OCI-LY7 (cell line): ENCODE data around the gene TFCP2L1. TPM values are rescaled to one million over a fixed set of nuclear protein-coding genes. Genes with fewer than 3 reads are reported as not detected.

Experiments
- BruUV-seq: library from RNA; stranded (reverse); fragments of 400-500 nt; replicated peaks from 2 replicates; lab custom pipeline; 2021; lab: Mats Ljungman, UMichigan
- CTCF ChIA-PET: fragments of 300-600 bp; sonication (Branson Sonifier 250); formaldehyde crosslinking; loops from one replicate; lab custom pipeline; 2022; ENCODE audit warnings: antibody characterized with exemption; ENCODE audit not compliant: unreplicated experiment; lab: Charles Lee
- POLR2A ChIA-PET: fragments of 300-600 bp; sonication (Branson Sonifier 250); formaldehyde crosslinking; loops from one replicate; lab custom pipeline; 2022; ENCODE audit warnings: antibody characterized with exemption; lab: Charles Lee
- DNase-seq: peaks from one replicate; pipeline ENCODE4 v3.0.0-alpha.2; 2015; ENCODE audit warnings: low spot score
- H2AFZ ChIP-seq: fragments of 200-600 bp; sonication (generic), shearing (Covaris generic); 2 replicates; pipeline ENCODE4 v1.6.1; 2014; ENCODE audit warnings: mild to moderate bottlenecking, antibody characterized with exemption, low read length, moderate library complexity
- H3K27ac ChIP-seq: fragments of 200-600 bp; sonication (generic); 2 replicates; pipeline ENCODE4 v1.5.1; 2014; ENCODE audit warnings: mixed run types, low read depth, mild to moderate bottlenecking, moderate library complexity, low read length, inconsistent platforms; ENCODE audit not compliant: poor library complexity, severe bottlenecking
- H3K36me3 ChIP-seq: fragments of 200-600 bp; sonication (generic); 2 replicates; pipeline ENCODE4 v1.6.1; 2014; ENCODE audit warnings: mild to moderate bottlenecking, antibody characterized with exemption, low read length, moderate library complexity, mixed read lengths; ENCODE audit not compliant: insufficient read depth
- H3K4me1 ChIP-seq: fragments of 200-600 bp; sonication (generic); 2 replicates; pipeline ENCODE4 v1.5.1; 2014; ENCODE audit warnings: mild to moderate bottlenecking, low read length; ENCODE audit not compliant: insufficient read depth, poor library complexity, severe bottlenecking
- H3K4me2 ChIP-seq: fragments of 200-600 bp; sonication (generic); 2 replicates; pipeline ENCODE4 v1.6.1; 2014; ENCODE audit warnings: mild to moderate bottlenecking, low read length
- H3K4me3 ChIP-seq: fragments of 200-600 bp; sonication (generic); 2 replicates; pipeline ENCODE4 v1.5.1; 2014; ENCODE audit warnings: mild to moderate bottlenecking, low read depth, low read length; ENCODE audit not compliant: poor library complexity, severe bottlenecking
- H3K79me2 ChIP-seq: fragments of 200-600 bp; sonication (generic); 2 replicates; pipeline ENCODE4 v1.6.1; 2016; ENCODE audit warnings: low read depth, mild to moderate bottlenecking, low read length, moderate library complexity, mixed read lengths; ENCODE audit not compliant: insufficient read depth
- H3K9me2 ChIP-seq: fragments of 200-600 bp; sonication (generic); 2 replicates; pipeline ENCODE4 v1.6.1; 2016; ENCODE audit warnings: mild to moderate bottlenecking, low read length, mixed read lengths; ENCODE audit not compliant: insufficient read depth
- H3K9me3 ChIP-seq: fragments of 200-600 bp; sonication (generic); 2 replicates; pipeline ENCODE4 v1.6.1; 2014; ENCODE audit warnings: mild to moderate bottlenecking, mixed run types, low read length, mixed read lengths
- H4K20me1 ChIP-seq: fragments of 200-600 bp; sonication (generic); 2 replicates; pipeline ENCODE4 v1.6.1; 2014; ENCODE audit warnings: mild to moderate bottlenecking, antibody characterized with exemption, low read length, moderate library complexity, mixed read lengths; ENCODE audit not compliant: insufficient read depth
- EZH2phosphoT487 ChIP-seq: fragments of 200-600 bp; sonication (generic); IDR thresholded peaks from 2 replicates; pipeline ENCODE4 v1.6.1; 2018; ENCODE audit warnings: low read depth, borderline replicate concordance, mild to moderate bottlenecking, mixed run types, antibody characterized with exemption, low read length, moderate library complexity, mixed read lengths
- intact Hi-C: fragments of 100-400 bp; cut with micrococcal nuclease; formaldehyde crosslinking; loops from one replicate; pipeline ENCODE4 v1.10.0; 2022; ENCODE audit not compliant: unreplicated experiment
- total RNA-seq, 2 experiments: library from RNA; depleted of rRNA in 1 of 2; stranded (reverse); fragments of >200 nt in 1 of 2; shearing (Covaris generic) in 1 of 2; gene quantifications; 2 replicates each; pipeline ENCODE4 v1.2.3, GENCODE V29; 2014 to 2022
- TF ChIP-seq, protein P1 (sequence below): fragments of 200-600 bp; sonication (generic); conservative IDR thresholded peaks from 2 replicates; pipeline ENCODE4 v1.5.1; 2014; ENCODE audit warnings: mild to moderate bottlenecking, antibody characterized with exemption, low read length, moderate library complexity, mixed read lengths

The TFCP2L1 gene
- total RNA-seq, 2 experiments from 2014 or later = 0.06 to 1.4 TPM

DNA sequence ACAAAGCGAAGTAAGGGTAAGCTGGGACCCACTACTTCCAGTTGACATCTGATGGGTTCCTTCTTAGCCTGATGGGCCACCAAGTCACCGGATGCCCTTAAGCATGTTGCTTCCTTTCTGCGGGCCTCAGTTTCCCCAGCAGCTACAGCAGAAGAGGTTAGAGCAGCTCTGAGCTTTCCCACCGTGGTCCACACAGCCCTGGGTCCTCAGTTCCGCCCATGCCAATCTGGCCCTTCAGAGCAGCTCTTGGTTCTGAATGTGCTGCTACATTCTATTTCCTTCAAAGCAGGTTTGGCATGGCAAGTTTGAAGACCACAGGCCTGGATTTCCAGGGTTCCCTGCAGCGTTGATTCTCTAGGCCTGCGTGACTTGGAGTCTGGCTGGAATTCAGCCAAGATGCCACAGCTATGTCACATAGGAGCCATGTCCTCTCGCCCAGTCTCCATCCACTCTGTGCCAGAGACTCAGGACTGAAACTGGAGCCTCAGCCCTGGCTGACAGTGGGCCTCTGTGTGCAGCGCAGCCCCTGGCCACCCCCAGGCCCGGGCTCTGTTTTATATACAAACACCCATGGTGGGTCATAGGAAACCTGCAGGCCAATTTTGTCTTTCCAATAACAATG lies 79.6 kb downstream of the TFCP2L1 start:
- BruUV-seq = no TSS peak
- no peak for DNase-seq
- Histone ChIP-seq H3K9me3 (no peaks in the 10 kb centered on the region), H3K4me1 (no peaks in the 10 kb centered on the region), H3K79me2 (no peaks in the 10 kb centered on the region), H4K20me1 (no peaks in the 10 kb centered on the region), H3K4me2 (no peak overlapping the region), H3K36me3 (no peaks in the 10 kb centered on the region), H3K4me3 (no peak overlapping the region), H3K27ac (no peak overlapping the region), H2AFZ (no peak overlapping the region), H3K9me2 (no peaks in the 10 kb centered on the region)
- POLR2A ChIA-PET = no interaction called here
- TF ChIP-seq, protein P1, sequence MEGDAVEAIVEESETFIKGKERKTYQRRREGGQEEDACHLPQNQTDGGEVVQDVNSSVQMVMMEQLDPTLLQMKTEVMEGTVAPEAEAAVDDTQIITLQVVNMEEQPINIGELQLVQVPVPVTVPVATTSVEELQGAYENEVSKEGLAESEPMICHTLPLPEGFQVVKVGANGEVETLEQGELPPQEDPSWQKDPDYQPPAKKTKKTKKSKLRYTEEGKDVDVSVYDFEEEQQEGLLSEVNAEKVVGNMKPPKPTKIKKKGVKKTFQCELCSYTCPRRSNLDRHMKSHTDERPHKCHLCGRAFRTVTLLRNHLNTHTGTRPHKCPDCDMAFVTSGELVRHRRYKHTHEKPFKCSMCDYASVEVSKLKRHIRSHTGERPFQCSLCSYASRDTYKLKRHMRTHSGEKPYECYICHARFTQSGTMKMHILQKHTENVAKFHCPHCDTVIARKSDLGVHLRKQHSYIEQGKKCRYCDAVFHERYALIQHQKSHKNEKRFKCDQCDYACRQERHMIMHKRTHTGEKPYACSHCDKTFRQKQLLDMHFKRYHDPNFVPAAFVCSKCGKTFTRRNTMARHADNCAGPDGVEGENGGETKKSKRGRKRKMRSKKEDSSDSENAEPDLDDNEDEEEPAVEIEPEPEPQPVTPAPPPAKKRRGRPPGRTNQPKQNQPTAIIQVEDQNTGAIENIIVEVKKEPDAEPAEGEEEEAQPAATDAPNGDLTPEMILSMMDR = no peak
- TF ChIP-seq EZH2phosphoT487 = no peak
- intact Hi-C loops = no loop called here
- CTCF ChIA-PET = no interaction called here

DNA sequence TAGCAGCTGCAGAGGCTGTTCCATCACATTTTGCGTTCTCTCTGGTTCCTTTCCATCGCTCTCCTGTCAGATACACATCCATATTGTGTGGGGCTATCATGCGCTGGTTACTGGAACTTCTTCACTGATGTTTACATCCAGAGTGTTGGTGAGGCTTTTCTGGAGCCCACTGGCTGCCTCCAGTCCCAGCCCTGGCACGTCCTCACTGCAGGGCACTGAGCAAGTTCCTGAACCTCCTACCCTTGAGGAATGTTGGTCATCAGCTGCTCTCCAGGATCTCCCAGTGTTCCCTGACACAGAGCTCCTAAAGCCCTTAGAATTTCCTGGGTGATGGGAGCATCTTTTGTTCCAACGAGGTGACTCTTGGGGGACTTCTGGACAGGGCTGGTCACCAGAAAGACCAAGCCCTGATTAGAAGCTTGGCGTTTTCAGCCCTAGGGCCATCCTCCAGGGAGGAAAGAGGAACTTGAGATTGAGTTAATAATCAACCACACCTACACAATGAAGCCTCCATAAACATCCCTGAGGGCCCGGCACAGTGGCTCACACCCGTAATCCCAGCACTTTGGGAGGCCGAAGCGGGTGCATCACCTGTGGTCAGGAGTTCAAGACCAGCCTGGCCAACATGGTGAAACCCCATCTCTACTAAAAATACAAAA lies 81.3 kb downstream of the TFCP2L1 start:
- Histone ChIP-seq H2AFZ (no peak overlapping the region), H3K36me3 (no peaks in the 10 kb centered on the region), H4K20me1 (no peaks in the 10 kb centered on the region), H3K9me2 (no peaks in the 10 kb centered on the region), H3K9me3 (no peaks in the 10 kb centered on the region), H3K4me1 (no peaks in the 10 kb centered on the region), H3K4me3 (no peak overlapping the region), H3K27ac (no peak overlapping the region), H3K79me2 (no peaks in the 10 kb centered on the region), H3K4me2 (no peak overlapping the region)
- no peak for DNase-seq
- intact Hi-C loops = no loop called here
- POLR2A ChIA-PET = no interaction called here
- no TSS peak for BruUV-seq
- CTCF ChIA-PET = interaction anchor here (0.6 kb wide), 1 partner anchor 820 kb away, joined by 3 read pairs; no protein-coding TSS in a partner anchor
- TF ChIP-seq, protein P1 = no peak
- no peak for TF ChIP-seq EZH2phosphoT487
